GM15510 (cell line): ENCODE measurements around the gene TMEM176B.

Source experiments
- POLR2A ChIP-seq: IDR thresholded peaks from 3 replicates; pipeline ENCODE4 v1.6.1; 2011; ENCODE audit warnings: borderline replicate concordance; ENCODE audit not compliant: insufficient read length; ENCODE audit errors: extremely low read depth

TMEM176B gene

DNA sequence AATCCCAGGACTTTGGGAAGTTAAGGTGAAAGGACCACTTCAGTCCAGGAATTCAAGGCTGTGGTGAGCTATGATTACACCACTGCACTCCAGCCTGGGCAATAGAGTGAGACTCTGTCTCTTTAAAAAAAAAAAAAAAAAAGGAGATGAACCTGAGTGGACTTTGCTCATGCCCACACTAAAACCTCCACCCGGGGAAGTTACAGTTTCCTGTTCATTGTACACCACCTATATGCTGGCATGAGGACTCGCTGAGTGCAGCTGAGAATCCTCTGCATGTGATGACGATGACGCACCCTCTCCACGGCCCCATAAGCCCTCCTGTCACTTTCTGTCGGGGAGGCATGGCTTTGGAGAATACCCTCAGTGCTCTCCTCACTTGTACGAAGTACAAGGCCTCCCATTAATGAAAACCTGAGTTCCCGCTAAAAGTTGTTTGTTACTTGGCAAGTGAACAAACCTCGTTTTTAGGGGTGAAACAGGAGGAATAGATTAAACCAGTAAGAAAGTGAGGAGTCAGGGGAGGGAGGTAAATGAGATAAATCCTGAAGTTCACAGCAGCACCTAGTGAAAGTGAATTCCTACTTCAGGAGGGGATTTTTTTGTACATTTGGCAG lies 15.9 kb downstream of the TMEM176B start:
- TF ChIP-seq POLR2A, result no peak

DNA sequence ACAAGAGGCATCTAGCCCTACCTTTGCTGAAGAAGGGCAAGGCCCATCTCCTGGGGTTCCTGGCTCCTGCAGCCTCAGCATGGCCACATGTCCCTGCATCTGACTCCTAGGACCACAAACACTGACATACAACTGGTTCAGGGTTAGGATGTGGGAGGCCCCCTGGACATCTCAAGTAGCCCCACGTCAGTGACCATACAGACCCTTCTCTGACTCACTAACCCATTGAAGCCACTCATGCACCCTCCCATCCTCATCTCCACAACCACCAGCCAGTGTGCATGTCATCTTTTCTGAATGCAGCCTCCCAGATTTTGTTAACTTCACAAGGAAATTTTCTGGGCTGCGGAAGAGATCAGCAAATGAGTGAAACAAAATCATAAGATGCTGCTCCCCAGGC lies 18.2 kb downstream of the TMEM176B start:
- TF ChIP-seq POLR2A, result no peak

DNA sequence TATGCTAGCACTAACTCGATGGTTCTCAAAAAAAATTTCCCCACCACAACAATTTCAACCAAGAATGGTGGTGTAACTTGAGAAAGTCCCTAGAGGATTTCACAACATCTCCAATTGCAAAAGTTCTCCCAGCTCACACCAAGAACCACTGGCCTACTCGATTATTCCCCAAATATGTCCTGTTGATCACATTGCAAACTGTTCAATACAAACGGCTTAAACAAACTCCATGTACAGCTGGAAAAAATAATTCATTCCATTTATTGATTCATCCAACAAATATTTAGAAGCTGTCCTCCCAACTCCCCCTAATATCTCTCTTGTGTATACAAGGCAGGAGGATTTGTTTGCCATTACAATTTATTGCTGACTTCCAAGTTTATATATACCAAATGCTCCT lies 19.1 kb downstream of the TMEM176B start:
- TF ChIP-seq POLR2A, result no peak

DNA sequence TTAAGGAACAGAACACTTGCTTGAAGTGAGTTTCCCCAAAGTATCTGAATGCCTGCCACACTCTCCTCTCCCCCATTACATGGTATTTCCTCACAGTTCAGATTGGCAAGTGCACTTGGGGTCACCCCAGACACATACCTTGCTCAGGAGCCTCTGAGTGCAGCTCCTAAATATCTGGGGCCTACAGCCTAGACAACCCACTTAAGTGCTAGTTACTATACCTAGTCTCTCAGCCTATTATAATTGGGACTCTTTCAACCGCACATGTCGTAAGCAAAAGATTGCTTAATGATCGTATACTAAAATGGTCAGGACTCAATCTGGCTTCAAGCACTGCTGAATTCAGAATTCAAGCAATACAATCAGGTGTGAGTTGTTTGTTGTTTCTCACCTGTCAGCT lies 19.9 kb downstream of the TMEM176B start:
- TF ChIP-seq POLR2A, result no peak

DNA sequence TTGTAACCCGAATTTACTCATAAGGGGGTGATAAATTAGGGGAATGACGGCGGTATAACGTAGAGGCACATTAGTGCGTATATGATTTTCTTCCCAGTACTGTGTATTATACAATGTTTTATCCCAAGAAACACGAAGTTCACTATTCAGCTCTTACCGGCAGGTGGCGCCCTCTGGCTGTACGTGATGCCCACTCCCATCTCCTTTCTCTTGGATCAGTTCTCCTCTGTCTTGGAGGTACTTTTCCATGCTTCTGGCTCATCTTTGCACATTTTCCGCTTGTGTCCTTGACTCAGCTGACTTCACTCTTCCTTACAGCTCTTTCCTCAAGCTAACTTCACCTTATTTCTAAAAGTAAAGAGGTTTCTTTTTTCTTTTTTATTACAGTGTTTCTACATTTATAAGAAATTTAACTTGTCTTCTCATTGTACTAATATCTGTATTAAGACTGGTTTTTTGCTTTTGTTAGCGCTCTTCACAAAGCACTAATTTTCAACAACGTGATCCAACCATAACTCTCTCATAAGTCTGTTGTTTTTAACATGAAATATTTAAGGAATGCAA lies 21.3 kb downstream of the TMEM176B start:
- no peak for TF ChIP-seq POLR2A

DNA sequence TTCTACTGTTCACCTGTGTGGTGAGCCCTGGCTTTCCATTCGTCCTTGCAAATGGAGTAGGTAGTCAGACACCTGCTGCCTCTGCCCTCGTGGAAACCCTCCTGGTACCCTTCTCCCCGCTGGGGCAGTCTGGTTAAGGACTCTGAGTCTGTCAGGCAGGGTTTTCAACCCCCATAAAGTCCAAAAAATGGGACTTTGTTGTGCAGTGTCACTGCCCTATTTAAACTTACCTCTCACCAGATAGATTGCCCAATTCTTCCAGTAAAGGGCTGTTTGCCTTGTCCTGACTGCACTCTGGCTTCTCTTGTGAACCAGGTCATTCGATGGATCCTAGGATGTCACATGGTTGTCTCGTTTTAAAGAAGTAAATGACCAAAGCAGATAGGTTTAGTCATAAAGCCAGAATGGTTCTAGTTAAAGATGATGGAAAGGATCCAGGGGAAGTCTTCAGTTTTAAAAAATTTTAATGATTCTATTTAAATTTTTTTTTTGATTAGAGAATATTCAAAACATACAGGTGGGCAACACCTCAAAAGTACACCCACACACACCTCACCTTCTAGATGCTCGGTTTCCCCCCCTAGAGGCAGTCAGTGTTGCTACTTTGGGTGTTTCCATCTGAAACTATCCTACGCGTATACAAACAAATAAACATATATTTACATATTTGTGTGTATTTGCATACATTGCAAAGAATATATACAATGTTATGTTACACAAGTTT lies 22.0 kb downstream of the TMEM176B start:
- no peak for TF ChIP-seq POLR2A

DNA sequence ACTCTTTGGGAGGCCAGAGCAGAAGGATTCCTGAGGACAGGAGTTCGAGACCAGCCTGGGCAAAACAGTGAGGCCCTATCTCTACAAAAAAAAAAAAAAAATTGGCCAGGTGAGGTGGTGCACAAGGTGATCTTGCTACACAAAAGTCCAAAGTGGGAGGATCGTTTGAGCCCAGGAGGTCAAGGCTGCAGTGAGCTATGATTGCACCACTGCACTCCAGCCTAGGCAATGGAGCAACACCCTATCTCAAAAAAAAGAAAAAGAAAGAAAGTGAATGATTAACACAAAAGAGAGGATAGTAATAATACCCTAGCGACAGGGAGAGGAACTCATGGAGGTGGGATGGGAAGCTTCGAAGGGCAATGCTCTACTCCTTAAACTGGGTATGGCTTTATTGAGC lies 30.4 kb downstream of the TMEM176B start:
- TF ChIP-seq POLR2A, result no peak

DNA sequence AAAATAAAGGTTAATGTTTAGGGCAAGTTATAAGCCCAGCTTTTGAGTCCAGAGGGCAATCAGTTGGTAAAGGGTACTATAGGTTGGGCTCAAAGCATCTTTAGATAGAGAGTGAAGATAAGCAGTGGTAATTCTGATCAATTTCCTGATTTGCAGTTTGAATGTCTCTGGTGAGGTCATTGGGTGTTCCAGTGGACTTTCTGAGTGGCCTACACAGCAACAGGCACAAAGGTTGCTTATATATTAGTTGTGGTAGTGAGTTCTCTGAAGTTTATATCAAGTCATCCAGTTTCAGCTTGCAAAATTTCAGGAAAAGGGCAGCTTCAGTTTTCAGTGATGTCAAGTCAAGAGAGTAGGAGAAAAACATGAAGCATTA lies 33.8 kb downstream of the TMEM176B start:
- TF ChIP-seq POLR2A, result no peak

DNA sequence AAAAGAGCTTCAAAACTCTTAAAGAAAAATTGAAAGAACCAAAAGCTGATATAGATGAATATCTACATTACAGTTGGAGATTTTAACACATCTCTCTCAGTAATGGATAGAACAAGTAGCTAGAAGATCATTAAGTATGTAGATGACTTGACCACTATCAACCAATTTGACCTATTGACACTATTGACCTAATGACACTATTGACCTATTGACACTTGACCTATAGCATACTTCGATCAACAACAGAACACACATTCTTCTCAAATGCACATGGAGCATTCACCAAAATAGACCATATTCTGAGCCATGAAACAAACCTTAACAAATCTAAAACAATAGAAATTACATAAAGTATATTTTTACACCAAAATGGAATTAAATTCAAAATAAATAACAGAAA lies 40.7 kb downstream of the TMEM176B start:
- TF ChIP-seq POLR2A, result no peak

DNA sequence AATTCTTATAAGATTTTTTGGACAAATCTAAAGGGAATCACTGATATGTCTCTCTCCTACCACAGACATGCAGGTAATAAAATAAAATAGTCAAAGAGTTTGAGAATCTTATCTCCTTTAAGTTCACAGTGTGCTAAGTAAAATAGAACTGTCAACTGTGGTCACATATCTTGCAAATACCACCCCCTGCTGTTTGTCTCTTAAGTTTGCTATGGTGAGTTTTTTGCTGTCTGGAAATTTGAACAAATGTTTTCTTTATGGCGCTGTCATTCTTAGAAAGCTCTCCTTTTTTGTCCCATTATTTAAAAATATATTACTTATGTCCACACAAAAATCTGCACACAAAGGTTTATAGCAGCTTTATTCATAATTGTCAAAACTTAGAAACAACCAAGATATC lies 43.3 kb downstream of the TMEM176B start:
- TF ChIP-seq POLR2A, result no peak

DNA sequence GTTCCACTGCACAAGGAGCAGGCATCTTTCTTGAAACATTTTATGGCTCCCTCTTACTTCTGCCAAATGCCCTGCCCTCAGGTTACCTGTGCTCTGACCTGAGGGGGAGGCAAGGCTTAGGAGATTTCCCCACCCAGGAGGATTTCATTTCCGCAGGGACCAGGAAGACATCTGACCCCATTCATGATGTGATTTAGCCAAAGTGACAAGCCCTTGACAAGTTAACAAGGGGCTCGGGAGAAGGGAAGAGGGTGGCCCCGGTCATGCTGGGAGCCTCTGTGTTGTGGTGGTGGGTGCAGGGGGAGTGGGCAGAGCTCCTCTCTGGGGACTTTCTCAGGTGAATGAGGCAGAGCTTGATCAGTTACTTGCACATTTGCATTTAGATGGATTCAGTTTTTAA lies 44.0 kb downstream of the TMEM176B start:
- no peak for TF ChIP-seq POLR2A

DNA sequence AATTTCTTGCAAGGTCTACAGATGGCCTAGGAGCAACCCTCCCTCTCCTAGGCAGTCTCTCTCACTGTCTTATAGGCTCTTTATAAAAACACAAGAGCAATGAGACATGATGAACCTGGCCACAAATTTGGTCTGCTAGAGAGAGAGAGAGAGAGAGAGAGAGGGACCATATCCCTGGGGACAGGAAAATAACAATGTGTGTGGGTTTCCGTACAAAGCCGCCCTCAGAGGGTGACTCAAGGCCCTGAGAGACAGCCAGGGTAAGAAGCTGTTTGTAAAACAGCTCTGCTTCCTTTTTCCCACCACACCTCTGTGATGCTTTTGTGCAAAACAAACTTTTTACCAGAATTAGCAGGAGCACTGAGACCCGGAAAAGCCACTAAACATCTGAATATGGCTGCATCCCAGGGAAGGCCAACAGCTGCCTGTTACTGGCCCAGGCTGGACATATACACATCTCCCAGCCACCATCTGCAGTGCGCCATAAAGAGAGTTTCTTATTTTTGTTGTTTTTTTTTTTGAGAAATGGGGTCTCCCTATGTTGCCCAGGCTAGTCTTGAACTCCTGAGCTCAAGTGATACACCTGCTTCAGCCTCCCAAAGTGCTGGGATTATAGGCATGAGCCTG lies 44.6 kb downstream of the TMEM176B start:
- TF ChIP-seq POLR2A, result no peak

DNA sequence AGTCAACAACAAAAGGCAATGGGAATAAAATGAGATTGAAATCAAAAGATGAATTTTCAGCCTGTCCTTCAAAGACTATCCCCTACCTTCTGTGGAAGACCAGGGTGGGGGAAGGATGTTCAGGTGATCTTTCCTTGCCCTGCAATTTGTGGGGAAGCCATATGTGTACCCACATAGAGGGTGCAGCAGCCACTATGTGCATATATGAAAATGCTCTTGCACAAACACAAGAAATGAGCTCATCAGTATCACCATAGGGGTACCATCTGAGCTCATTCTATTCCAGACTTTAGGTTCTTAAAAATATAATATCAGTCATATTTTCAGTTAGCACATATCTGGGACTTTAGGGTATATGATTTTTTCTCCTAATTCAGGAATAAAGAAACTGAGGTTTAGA lies 45.2 kb downstream of the TMEM176B start:
- no peak for TF ChIP-seq POLR2A

DNA sequence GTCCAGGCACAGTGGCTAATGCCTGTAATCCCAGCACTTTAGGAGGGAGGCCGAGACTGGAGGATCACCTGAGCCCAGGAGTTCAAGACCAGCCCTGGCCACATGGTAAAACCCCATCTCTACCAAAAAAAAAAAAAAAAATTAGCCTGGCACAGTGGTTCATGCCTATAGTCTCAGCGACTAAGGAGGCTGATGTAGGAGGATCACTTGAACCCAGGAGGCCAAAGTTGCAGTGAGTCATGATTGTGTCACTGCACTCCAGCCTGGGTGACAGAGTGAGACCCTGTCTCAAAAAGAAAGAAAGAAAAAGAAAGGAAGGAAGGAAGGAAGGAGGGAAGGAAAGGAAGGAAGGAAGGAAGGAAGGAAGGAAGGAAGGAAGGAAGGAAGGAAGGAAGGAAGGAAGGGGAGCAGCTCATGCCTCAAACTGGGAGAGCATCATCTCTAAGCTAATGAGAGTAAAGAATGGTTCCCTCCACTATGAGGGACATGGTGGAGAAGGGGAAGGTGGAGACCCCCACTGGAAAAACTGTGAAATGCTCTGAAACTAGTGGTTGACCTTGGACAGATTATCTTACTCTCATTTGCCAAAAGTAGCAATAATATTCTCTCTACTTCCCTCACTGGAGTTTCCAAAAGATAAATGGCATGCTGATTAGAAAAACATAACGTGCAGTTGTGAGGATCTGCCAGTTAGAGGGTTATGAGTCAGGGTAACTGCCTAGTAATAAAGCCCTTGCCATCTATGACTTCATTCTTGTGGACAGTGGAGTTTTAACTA lies 46.1 kb downstream of the TMEM176B start:
- TF ChIP-seq POLR2A, result no peak

DNA sequence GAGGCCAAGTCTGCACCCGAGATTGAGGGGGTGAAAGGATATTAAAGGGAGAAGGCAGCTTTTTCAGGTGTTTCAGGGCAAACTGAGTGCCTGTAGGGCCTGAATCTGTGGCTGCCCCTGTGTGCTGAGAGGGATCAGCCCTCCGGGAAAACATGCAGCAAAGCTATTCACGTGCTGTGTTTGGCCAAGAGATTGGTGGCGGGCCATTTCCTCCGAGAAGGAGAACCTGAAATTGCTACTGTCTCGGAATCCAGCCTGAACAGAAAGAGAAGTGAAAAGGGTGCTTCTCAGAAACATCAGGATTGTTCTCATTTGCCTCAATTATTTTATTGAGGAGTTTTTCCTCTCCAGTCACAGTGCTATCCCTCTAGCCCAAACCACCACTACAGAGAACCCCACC lies 46.9 kb downstream of the TMEM176B start:
- TF ChIP-seq POLR2A, result no peak
